Measurements from ENCODE around the gene DCHS2.

- no peak for TF ChIP-seq CTCF (conservative IDR thresholded peaks at IDR 0.05; ENCODE audit: low read length)
- no peak for TF ChIP-seq EZH2phosphoT487 (IDR thresholded peaks at IDR 0.05; ENCODE audit: borderline replicate concordance, low read depth, low read length)
Observed at GRCh38 chr4:154497889-154498288, 6.3 kb upstream of the DCHS2 start.

All from OCI-LY7 (cell line).